ENCODE results near the gene SEPTIN2. TPM values are rescaled to one million over a fixed set of nuclear protein-coding genes. Genes with fewer than 3 reads are reported as not detected.

The SEPTIN2 gene
- total RNA-seq (2022; extraction: Qiagen RNA extraction; ENCODE audit: low read depth), result 253 to 324 TPM (median 293 TPM) in 5 replicates

GRCh38 chr2:241315879-241316631 lies at the start of gene SEPTIN2:
Gene SEPTIN2, plus strand, starts transcription at chr2:241315925. Its CDS starts 8,308 bp downstream, at chr2:241324233.

GRCh38 chr2:241315093-241315878 lies 439 bp upstream of the SEPTIN2 start, which contains the start of gene HDLBP:
Gene HDLBP, minus strand, starts transcription at chr2:241315672. Its CDS starts 48,803 bp downstream, at chr2:241266869.

DNA sequence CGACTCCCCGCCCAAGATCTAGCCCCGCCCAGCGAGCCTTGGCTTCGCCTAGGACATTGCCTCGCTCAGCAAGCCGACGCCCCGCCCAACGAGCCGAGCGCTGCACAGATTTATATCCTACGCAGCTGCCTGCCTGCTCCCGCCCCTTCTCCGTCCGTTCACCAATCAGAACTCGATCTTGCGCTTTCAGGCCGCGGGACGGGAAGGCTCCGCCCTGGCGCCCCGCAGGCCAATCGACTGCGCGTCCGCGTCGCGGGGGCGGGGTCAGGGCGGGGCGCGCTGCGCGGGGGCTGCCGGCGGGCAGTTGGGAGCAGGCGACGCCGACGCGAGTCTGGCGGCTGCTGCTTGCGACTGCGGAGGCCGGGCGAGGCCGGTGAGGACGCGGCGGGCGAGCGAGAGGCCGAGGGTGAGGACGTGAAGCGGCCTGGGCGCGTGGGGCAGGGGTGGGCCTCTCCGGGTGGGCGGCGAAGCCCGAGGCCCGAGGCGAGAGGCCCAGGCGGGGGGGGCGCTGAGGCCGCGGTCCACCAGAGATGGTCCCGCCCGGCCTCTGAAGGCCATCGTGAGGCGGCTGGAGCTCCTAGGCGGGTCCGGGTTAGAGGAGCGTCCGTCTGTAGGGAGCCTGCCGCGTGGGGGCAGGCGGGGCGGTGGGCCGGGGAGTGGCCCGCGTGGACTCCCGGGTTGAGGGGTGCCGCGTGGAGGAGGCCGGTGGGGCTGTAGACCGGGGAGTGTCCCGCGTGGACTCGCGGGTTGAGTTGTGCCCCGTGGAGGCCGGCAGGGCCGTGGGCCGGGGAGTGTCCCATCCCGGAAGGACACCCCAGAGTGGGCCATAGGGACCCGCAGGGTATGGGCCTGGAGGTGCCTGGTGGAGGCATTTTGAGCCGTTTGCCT lies 40.5 kb downstream of the SEPTIN2 start, which contains the start of gene FARP2:
TSS of gene FARP2 (plus strand) at position 303 of the 888 bp plus-strand sequence. CDS start 16,823 bp downstream, outside the sequence.

Other genes starting within 250 kb of the SEPTIN2 start
- gene MTERF4, start 213.6 kb upstream of the SEPTIN2 start, total RNA-seq (2022; extraction: Qiagen RNA extraction; ENCODE audit: low read depth), result 24.6 to 34.8 TPM (median 25.9 TPM) in 5 replicates
- 6.4 to 9.9 TPM (median 8.7 TPM) in 5 replicates for gene PASK, start 166.5 kb upstream of the SEPTIN2 start, total RNA-seq (2022; extraction: Qiagen RNA extraction; ENCODE audit: low read depth)
- gene PPP1R7, start 165.5 kb upstream of the SEPTIN2 start, total RNA-seq (2022; extraction: Qiagen RNA extraction; ENCODE audit: low read depth), result 57.6 to 69.1 TPM (median 59.1 TPM) in 5 replicates
- 1.9 to 2.6 TPM (median 2.1 TPM) in 5 replicates for gene ANO7, start 127.2 kb upstream of the SEPTIN2 start, total RNA-seq (2022; extraction: Qiagen RNA extraction; ENCODE audit: low read depth)
- 269 to 292 TPM (median 283 TPM) in 5 replicates for gene HDLBP, start 253 bp upstream of the SEPTIN2 start, total RNA-seq (2022; extraction: Qiagen RNA extraction; ENCODE audit: low read depth)
- 26.2 to 37.1 TPM (median 30.4 TPM) in 5 replicates for gene FARP2, start 40.4 kb downstream of the SEPTIN2 start, total RNA-seq (2022; extraction: Qiagen RNA extraction; ENCODE audit: low read depth)
- 94.9 to 119 TPM (median 107 TPM) in 5 replicates for gene STK25, start 192.7 kb downstream of the SEPTIN2 start, total RNA-seq (2022; extraction: Qiagen RNA extraction; ENCODE audit: low read depth)
- gene BOK, start 242.8 kb downstream of the SEPTIN2 start, total RNA-seq (2022; extraction: Qiagen RNA extraction; ENCODE audit: low read depth), result 22.6 to 33.2 TPM (median 30.6 TPM) in 5 replicates

Measured in A549 treated with DMSO at 1 μM for 4 hours (cell line).